NCI-H748 (cell line): Measurements from ENCODE around the gene ZMYM1.
"Not testable (repeated sequence)": the region's sequence is repeated elsewhere in the genome, so short reads cannot be mapped to it uniquely, and the experiment has no call there.

ENCODE experiments used
- DNase-seq: peaks from one replicate; lab custom pipeline; 2025; ENCODE audit not compliant: unreplicated experiment; lab: John Stamatoyannopoulos, UW

Gene ZMYM1

GRCh38 chr1:35079003-35079930 is at the start of gene ZMYM1:
Gene ZMYM1 (plus strand): TSS chr1:35079385. CDS start chr1:35093988, 14,603 bp downstream.
- DNase-seq = peak; percentile 87

GRCh38 chr1:35029761-35030160 is 49.4 kb upstream of the ZMYM1 start:
- no peak for DNase-seq

GRCh38 chr1:35030338-35030737 is 48.8 kb upstream of the ZMYM1 start:
- no peak for DNase-seq

- peak; percentile 26 for DNase-seq
Observed at GRCh38 chr1:35030756-35031446, 48.3 kb upstream of the ZMYM1 start.

- no peak for DNase-seq
Observed at GRCh38 chr1:35032384-35032739, 46.8 kb upstream of the ZMYM1 start.

- no peak for DNase-seq
Observed at GRCh38 chr1:35033346-35033745, 45.8 kb upstream of the ZMYM1 start.

- no peak for DNase-seq
Observed at GRCh38 chr1:35036621-35037020, 42.6 kb upstream of the ZMYM1 start.

GRCh38 chr1:35037206-35037605 is 42.0 kb upstream of the ZMYM1 start:
- no peak for DNase-seq

GRCh38 chr1:35038723-35039122 is 40.5 kb upstream of the ZMYM1 start:
- DNase-seq = no peak

GRCh38 chr1:35043498-35043897 is 35.7 kb upstream of the ZMYM1 start:
- DNase-seq = no peak

GRCh38 chr1:35044431-35044830 is 34.8 kb upstream of the ZMYM1 start:
- DNase-seq = no peak

GRCh38 chr1:35046730-35047129 is 32.5 kb upstream of the ZMYM1 start:
- no peak for DNase-seq

GRCh38 chr1:35047188-35047858 is 31.9 kb upstream of the ZMYM1 start:
- DNase-seq = no peak

- no peak for DNase-seq
Observed at GRCh38 chr1:35049116-35049515, 30.1 kb upstream of the ZMYM1 start.

GRCh38 chr1:35053433-35053832 is 25.8 kb upstream of the ZMYM1 start:
- DNase-seq = no peak

- DNase-seq = not testable (repeated sequence)
Observed at GRCh38 chr1:35054282-35054681, 24.9 kb upstream of the ZMYM1 start.

GRCh38 chr1:35058321-35058720 is 20.9 kb upstream of the ZMYM1 start:
- DNase-seq = not testable (repeated sequence)

GRCh38 chr1:35058988-35059387 is 20.2 kb upstream of the ZMYM1 start:
- no peak for DNase-seq

GRCh38 chr1:35062518-35063196 is 16.5 kb upstream of the ZMYM1 start:
- no peak for DNase-seq

- no peak for DNase-seq
Observed at GRCh38 chr1:35064265-35064664, 14.9 kb upstream of the ZMYM1 start.

- no peak for DNase-seq
Observed at GRCh38 chr1:35069746-35070145, 9.4 kb upstream of the ZMYM1 start.
